OCI-LY3 (cell line): ENCODE results near the gene GAS2L1.

ENCODE experiments used
- EZH2phosphoT487 ChIP-seq: fragments of 200-600 bp; shearing (Covaris generic); IDR thresholded peaks from 2 replicates; pipeline ENCODE4 v1.6.1; 2018; ENCODE audit warnings: antibody characterized with exemption, mixed run types, low read depth
- TF ChIP-seq, protein P1 (sequence below): fragments of 200-600, 300-600 bp; sonication (generic); IDR thresholded peaks from 2 replicates; pipeline ENCODE4 v1.5.1; 2014; ENCODE audit warnings: antibody characterized with exemption, low read length, low read depth

GRCh38 chr22:29298641-29299040, 7.8 kb upstream of the GAS2L1 start:
- TF ChIP-seq, protein P1, sequence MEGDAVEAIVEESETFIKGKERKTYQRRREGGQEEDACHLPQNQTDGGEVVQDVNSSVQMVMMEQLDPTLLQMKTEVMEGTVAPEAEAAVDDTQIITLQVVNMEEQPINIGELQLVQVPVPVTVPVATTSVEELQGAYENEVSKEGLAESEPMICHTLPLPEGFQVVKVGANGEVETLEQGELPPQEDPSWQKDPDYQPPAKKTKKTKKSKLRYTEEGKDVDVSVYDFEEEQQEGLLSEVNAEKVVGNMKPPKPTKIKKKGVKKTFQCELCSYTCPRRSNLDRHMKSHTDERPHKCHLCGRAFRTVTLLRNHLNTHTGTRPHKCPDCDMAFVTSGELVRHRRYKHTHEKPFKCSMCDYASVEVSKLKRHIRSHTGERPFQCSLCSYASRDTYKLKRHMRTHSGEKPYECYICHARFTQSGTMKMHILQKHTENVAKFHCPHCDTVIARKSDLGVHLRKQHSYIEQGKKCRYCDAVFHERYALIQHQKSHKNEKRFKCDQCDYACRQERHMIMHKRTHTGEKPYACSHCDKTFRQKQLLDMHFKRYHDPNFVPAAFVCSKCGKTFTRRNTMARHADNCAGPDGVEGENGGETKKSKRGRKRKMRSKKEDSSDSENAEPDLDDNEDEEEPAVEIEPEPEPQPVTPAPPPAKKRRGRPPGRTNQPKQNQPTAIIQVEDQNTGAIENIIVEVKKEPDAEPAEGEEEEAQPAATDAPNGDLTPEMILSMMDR, result no peak
- no peak for TF ChIP-seq EZH2phosphoT487
